NCI-H446 (cell line): ENCODE measurements around the gene TDRD12.
"Not testable (repeated sequence)": the region's sequence is repeated elsewhere in the genome, so short reads cannot be mapped to it uniquely, and the experiment has no call there.

ENCODE experiments used
- DNase-seq, 2 experiments: peaks; one replicate each; lab custom pipeline; 2025; lab: John Stamatoyannopoulos, UW

The TDRD12 gene

DNA sequence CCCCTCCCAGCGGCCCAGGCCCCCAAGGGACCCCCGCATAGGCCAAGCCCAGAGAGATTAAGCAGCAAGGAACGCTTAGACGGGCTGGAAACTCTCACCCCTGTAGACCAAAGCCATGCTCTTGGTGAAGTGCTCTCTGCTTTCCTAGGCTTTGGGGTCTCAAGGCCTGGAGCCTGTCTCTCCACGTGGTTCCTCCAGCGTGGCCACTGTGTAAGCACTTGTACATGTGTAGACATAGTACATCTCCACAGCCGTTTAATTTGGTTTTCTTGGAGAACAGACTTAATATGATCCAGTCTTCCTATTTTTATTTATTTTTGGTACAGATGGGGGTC lies 26.9 kb upstream of the TDRD12 start:
- DNase-seq, result no peak

GRCh38 chr19:32693151-32694108 lies 26.1 kb upstream of the TDRD12 start:
- DNase-seq, result not testable (repeated sequence)

DNA sequence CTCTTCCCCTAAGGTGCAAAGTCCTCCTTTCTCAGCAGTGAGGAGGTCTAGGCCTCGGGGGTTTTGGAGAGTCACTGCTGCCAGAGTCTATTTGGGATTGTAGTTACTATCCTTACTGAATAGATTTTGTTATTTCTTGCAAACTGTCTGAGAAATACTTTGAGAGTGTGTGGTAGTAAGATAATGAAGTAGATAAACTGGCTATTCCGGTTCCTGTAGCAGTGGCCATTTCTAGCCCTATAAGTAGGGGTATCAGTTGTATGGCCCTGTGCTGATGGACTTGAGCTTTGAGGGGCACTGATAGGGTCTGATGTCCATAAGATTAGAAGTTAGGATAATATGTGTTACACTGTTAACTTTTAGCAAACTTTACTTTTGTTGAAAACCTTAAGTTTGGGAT lies 25.3 kb upstream of the TDRD12 start:
- not testable (repeated sequence) for DNase-seq

DNA sequence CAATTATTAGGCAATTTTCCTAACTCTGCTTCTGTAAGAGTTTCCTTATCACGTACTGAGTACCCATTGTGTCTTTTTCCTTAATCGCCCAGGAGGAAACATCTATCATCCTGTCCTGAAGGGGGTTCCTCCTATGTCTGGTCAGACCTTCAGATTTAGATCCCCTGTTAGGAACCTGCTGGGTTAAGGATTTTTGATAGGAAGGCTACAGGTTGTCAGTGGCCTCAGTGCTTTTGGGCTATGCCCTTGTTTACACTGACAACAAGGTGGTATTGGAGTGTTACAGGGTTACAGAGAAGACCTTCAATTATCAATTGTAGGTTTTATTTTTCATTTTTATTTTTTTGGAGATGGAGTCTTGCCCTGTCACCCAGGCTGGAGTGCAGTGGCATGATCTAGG lies 24.7 kb upstream of the TDRD12 start:
- not testable (repeated sequence) for DNase-seq

GRCh38 chr19:32695506-32695905 lies 24.1 kb upstream of the TDRD12 start:
- not testable (repeated sequence) for DNase-seq

DNA sequence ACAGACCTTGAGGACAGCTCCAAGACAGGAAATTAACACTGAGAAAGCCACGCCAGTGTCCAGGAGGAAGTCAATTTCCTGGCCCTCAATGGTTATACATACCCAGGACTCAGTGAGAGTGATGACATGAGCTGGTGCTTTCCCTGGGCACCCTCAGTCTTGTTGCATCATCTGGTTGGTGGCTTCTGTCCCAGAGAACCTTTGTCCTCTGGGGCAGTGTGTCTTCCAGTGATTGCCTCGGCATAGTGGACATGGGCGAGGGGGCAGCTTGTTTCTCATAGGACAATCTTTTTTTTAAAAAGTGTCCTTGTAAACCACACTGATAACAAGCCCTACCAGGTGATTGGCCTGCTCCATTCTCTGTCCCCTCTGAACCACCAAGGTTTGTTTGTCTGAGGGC lies 22.8 kb upstream of the TDRD12 start:
- DNase-seq, result not testable (repeated sequence)

- DNase-seq, result not testable (repeated sequence)
Measured at GRCh38 chr19:32700129-32700528, 19.4 kb upstream of the TDRD12 start.

GRCh38 chr19:32702010-32702409 lies 17.6 kb upstream of the TDRD12 start:
- DNase-seq, result no peak

- DNase-seq, result not testable (repeated sequence)
Measured at GRCh38 chr19:32704006-32704405, 15.6 kb upstream of the TDRD12 start.

DNA sequence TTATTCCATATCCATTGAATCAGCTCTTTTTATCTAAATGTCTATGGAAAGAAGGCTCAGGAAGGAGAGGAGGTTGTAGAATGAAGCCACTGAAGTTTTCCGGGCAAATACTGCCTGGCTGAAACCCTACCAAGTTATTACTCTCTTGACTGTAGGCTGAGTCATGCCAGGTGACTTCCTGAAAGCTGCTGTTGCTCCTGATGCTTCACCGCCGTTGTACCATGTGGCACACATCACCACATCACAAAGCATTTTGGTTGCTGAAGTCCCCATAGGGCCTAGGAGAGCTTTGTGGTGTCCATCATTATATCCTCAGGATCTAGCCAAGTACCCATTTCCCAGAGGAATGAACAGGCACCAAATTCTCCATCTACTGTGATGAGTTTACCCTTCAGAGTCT lies 11.1 kb upstream of the TDRD12 start:
- no peak for DNase-seq

- DNase-seq, result no peak
Measured at GRCh38 chr19:32709032-32709431, 10.5 kb upstream of the TDRD12 start.

- no peak for DNase-seq
Measured at GRCh38 chr19:32711747-32712146, 7.8 kb upstream of the TDRD12 start.

GRCh38 chr19:32716203-32716602 lies 3.4 kb upstream of the TDRD12 start:
- DNase-seq, result not testable (repeated sequence)

DNA sequence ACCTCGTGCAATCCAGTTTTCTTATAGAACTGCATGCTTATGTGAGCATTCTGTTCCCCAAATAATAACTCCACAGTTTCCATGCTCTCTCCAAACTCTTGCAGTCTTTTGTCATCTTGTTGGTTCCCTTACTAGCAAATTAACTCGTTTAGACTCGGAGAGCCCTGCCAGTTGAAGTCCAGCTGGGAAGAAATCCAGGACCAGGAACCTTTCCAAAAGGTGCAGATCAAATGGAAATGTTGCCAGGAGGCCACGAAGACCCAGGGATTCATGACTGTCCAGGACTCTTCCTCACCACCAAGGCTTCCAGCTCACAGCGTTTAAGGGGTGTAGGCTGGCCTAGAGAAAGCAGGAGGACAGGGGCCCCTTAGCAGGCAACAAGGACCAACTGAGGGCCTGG lies 2.1 kb upstream of the TDRD12 start:
- peak in 1 of 2 experiments; percentile 25 for DNase-seq

DNA sequence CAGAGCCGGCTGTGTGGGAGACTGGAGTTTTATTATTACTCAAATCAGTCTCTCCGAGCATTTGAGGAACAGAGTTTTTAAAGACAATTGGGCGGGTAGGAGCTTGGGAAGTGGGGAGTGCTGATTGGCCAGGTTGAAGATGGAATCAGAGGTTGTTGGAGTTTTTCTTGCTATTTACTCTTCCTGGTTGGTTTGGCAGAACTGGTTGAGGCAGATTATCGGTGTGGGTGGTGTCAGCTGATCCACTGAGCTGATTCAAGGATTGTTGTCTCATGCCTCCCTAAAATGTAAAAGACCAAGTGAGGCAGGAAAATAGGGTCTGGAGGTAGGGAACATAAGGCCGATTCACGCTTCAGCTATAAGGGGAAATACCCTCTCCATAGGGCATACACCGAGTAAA lies 1.3 kb upstream of the TDRD12 start:
- no peak for DNase-seq

DNA sequence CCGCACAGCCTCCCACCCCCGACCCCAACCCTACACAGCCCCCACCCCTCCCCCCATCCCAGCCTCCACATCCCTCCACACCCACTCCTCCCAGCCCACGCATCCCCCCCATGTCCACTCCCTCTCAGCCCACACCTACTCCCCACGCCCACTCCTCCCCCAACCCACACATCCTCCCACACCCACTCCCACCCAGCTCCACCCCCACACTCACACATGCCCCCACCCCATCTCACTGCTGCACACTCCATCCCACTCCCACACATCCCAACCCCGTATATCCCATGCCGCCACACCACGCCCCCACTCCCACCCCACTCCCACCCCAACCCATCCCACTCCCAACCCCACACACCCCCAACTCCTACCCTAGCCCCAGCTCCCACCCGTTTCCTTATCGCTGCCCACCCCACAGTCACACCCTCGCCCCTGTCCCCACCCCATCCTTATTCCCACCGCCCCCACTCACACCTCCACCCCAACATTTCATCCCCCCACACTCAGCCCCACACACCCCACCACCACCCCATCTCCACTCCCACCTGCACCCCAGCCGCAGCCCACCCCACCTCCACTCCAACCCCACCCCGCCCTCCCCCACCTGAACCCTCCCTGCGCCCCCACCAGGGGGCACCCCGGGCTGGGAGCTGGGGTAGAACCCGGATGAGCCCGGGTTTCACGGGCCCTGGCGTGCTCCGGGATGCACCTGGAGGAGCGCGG lies 809 bp downstream of the TDRD12 start:
- no peak for DNase-seq

DNA sequence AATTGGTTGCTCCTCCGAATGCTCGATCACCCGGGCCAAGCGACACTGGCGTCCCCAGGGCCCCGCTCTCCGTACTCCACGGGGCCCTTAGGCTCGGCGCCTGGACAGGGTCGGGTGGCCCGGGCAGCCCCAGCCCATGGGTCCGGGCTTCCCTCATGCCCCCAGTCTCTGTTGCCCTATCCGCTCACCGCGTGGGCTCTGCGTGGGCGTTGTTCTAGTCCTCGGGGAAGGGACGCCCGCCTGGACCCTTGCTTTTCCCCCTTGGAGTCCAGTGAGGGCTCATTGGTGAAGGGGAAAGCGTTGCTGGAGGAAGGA lies 1.3 kb downstream of the TDRD12 start:
- DNase-seq, result no peak

GRCh38 chr19:32735936-32736335 lies 16.4 kb downstream of the TDRD12 start:
- DNase-seq, result no peak

DNA sequence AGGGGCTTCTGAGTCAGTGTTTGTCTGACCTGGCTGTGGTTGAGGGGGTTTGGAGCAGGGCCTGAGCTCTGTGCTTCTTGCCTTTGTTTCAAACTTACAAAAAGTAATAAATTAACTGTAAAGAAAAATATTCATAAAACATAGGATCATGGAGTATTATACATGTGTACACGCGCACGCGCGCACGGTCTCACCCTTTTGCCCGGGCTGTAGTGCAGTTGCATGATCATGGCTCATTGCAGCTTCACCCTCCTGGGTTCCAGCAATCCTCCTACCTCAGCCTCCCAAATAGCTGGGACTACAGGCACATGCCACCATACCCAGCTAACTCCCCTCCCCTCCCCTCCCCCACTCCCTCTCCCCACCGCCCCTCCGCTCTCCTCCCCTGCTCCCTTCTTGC lies 23.5 kb downstream of the TDRD12 start:
- DNase-seq, result no peak

DNA sequence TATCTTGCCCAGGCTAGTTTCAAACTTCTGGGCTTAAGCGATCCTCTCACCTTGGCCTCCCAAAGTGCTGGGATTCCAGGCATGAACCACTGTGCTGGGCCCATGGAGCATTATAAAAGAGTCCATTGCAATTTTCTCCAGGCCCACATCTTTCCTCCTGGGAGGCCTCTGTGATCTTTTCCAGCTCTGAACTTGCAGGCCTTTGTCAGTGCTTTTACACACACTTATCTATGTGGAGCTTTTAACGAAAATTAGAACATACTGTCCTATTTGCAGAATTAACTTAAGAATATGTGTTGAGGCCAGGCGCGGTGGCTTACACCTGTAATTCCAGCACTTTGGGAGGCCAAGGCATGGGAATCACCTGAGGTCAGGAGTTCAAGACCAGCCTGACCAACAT lies 23.9 kb downstream of the TDRD12 start:
- DNase-seq, result no peak

DNA sequence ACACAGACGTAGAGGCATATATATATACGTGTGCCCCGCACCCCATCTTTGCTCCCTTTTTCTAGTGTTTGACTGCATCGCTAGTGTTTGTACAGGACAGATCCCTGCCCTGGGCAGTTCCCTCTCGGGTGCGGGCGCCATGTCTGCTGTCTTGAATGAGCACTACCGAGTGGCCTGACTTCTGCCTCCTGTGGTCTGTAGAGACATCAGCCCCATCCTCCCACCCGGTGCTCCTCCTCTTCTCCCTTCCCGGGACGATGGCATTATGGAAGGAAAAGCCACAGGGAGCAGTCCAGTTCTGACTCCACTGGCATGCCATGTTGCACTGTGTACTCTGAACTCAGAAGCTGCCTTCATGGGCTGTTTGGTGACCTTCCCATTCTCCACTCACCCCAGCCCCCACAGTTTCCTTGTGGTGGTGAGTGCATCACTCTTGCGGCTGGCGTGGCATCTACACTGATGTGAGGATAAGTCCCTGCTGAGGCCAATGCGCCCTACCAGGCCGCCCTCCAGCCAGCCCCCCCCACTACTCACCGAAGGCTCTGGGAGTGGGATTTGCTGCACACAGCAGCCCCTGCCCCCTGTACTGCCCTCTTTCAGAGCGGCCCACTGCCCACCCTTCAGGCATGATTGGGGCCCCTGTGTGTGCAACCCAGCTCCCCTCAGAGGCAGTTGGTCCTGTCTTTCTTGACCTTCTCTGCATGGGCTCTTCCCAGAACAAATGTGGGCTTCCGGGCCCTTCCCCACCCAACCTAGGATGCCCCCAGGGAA lies 25.2 kb downstream of the TDRD12 start:
- no peak for DNase-seq

- not testable (repeated sequence) for DNase-seq
Measured at GRCh38 chr19:32745594-32746251, 26.2 kb downstream of the TDRD12 start.
